Mesothelial cell of epicardium (in vitro differentiated cells): ENCODE measurements around the gene METTL21A. TPM values are rescaled to one million over a fixed set of nuclear protein-coding genes. Genes with fewer than 3 reads are reported as not detected.
A peak's percentile ranks its signal among the peaks of the same experiment; 100 is the strongest.

ENCODE experiments used
- DNase-seq, 2 experiments: peaks; one replicate each; pipeline ENCODE4 v3.0.0; 2021; ENCODE audit warnings: low spot score in 2 of 2; ENCODE audit not compliant: unreplicated experiment in 2 of 2
- H3K27ac Mint-ChIP-seq: 2 replicates; pipeline ENCODE4 v1.8.0; 2021; ENCODE audit warnings: mixed read lengths
- H3K27me3 Mint-ChIP-seq: 2 replicates; pipeline ENCODE4 v1.8.0; 2021; ENCODE audit warnings: low read depth, mixed read lengths
- H3K36me3 Mint-ChIP-seq: 2 replicates; pipeline ENCODE4 v1.8.0; 2021; ENCODE audit warnings: mixed read lengths
- H3K4me1 Mint-ChIP-seq: 2 replicates; pipeline ENCODE4 v1.8.0; 2021; ENCODE audit warnings: mixed read lengths
- H3K4me3 Mint-ChIP-seq: 2 replicates; pipeline ENCODE4 v1.8.0; 2021; ENCODE audit warnings: mild to moderate bottlenecking, moderate library complexity, mixed read lengths
- H3K9me3 Mint-ChIP-seq: 2 replicates; pipeline ENCODE4 v1.8.0; 2021; ENCODE audit warnings: mixed read lengths
- CTCF ChIP-seq: fragments of 200-600 bp; sonication (generic); IDR thresholded peaks from one replicate; pipeline ENCODE4 v1.5.0; 2021; ENCODE audit warnings: antibody characterized with exemption; ENCODE audit not compliant: unreplicated experiment
- total RNA-seq: library from RNA; stranded (reverse); gene quantifications from 3 replicates; pipeline ENCODE4 v1.2.1, GENCODE V29; 2021

The METTL21A gene
- total RNA-seq: 18.6 to 20.8 TPM (median 20.3 TPM) in 3 replicates

GRCh38 chr2:207625014-207625907 is at the start of gene METTL21A:
METTL21A (minus strand) TSS chr2:207625394; CDS start chr2:207624375, 1,019 bp downstream.
- H3K36me3 Mint-ChIP-seq: peaks cover 6% of the 10 kb centered on the region
- H3K9me3 Mint-ChIP-seq: no peaks in the 10 kb centered on the region
- peaks cover 15% of the 10 kb centered on the region for H3K4me1 Mint-ChIP-seq
- H3K27me3 Mint-ChIP-seq: no peaks in the 10 kb centered on the region
- H3K4me3 Mint-ChIP-seq: peak within 1 kb of the TSS; percentile 89
- peak; percentile 61 to 77 for DNase-seq
- H3K27ac Mint-ChIP-seq: peak within 1 kb of the TSS; percentile 96
- TF ChIP-seq CTCF: no peak

- DNase-seq: no peak
- Mint-ChIP-seq H3K27me3 (no peaks in the 10 kb centered on the region), H3K4me1 (peaks cover 22% of the 10 kb centered on the region), H3K36me3 (no peaks in the 10 kb centered on the region), H3K4me3 (no peak overlapping the region), H3K9me3 (no peaks in the 10 kb centered on the region), H3K27ac (no peak overlapping the region)
- TF ChIP-seq CTCF: no peak
Measured at GRCh38 chr2:207674826-207675225, 49.6 kb upstream of the METTL21A start.

- no peak for TF ChIP-seq CTCF
- H3K4me3 Mint-ChIP-seq: no peak overlapping the region
- peaks cover 22% of the 10 kb centered on the region for H3K4me1 Mint-ChIP-seq
- DNase-seq: no peak
- H3K27ac Mint-ChIP-seq: no peak overlapping the region
- no peaks in the 10 kb centered on the region for H3K36me3 Mint-ChIP-seq
- H3K9me3 Mint-ChIP-seq: no peaks in the 10 kb centered on the region
- H3K27me3 Mint-ChIP-seq: no peaks in the 10 kb centered on the region
Measured at GRCh38 chr2:207674266-207674774, 49.1 kb upstream of the METTL21A start.

GRCh38 chr2:207673431-207673830 is 48.2 kb upstream of the METTL21A start:
- Mint-ChIP-seq H3K4me1 (peaks cover 22% of the 10 kb centered on the region), H3K9me3 (no peaks in the 10 kb centered on the region), H3K27me3 (no peaks in the 10 kb centered on the region), H3K4me3 (no peak overlapping the region), H3K27ac (no peak overlapping the region), H3K36me3 (no peaks in the 10 kb centered on the region)
- DNase-seq: no peak
- no peak for TF ChIP-seq CTCF

- no peak for DNase-seq
- H3K4me3 Mint-ChIP-seq: no peak overlapping the region
Measured at GRCh38 chr2:207670887-207671286, 45.7 kb upstream of the METTL21A start.

More at GRCh38 chr2:207670887-207671286, 45.7 kb upstream of the METTL21A start:
- H3K9me3 Mint-ChIP-seq: no peaks in the 10 kb centered on the region
- peaks cover 18% of the 10 kb centered on the region for H3K4me1 Mint-ChIP-seq
- no peaks in the 10 kb centered on the region for H3K27me3 Mint-ChIP-seq
- H3K27ac Mint-ChIP-seq: peak overlapping the region; percentile 16
- H3K36me3 Mint-ChIP-seq: no peaks in the 10 kb centered on the region
- no peak for TF ChIP-seq CTCF
